ENCODE results near the gene MKNK2. TPM values are rescaled to one million over a fixed set of nuclear protein-coding genes. Genes with fewer than 3 reads are reported as not detected.

Gene MKNK2
- total RNA-seq, 1 donor, result 123 TPM

GRCh38 chr19:2080336-2080988, 29.4 kb upstream of the MKNK2 start:
- no peak for DNase-seq (ENCODE audit: low read depth in 2 of 3, low spot score in 2 of 3)

- DNase-seq (ENCODE audit: low read depth in 2 of 3, low spot score in 2 of 3), result no peak
Measured at GRCh38 chr19:2079865-2080301, 28.8 kb upstream of the MKNK2 start.

GRCh38 chr19:2079076-2079864, 28.2 kb upstream of the MKNK2 start:
- no peak for DNase-seq (ENCODE audit: low read depth in 2 of 3, low spot score in 2 of 3)

- DNase-seq (ENCODE audit: low read depth in 2 of 3, low spot score in 2 of 3), result no peak
Measured at GRCh38 chr19:2077833-2078619, 27.0 kb upstream of the MKNK2 start.

GRCh38 chr19:2077398-2077797, 26.4 kb upstream of the MKNK2 start:
- no peak for DNase-seq (ENCODE audit: low read depth in 2 of 3, low spot score in 2 of 3)

GRCh38 chr19:2076526-2076944, 25.5 kb upstream of the MKNK2 start:
- DNase-seq (ENCODE audit: low read depth in 2 of 3, low spot score in 2 of 3), result no peak

- no peak for DNase-seq (ENCODE audit: low read depth in 2 of 3, low spot score in 2 of 3)
Measured at GRCh38 chr19:2072757-2073551, 21.9 kb upstream of the MKNK2 start.

- DNase-seq (ENCODE audit: low read depth in 2 of 3, low spot score in 2 of 3), result no peak
Measured at GRCh38 chr19:2070986-2071673, 20.1 kb upstream of the MKNK2 start.

- no peak for DNase-seq (ENCODE audit: low read depth in 2 of 3, low spot score in 2 of 3)
Measured at GRCh38 chr19:2070436-2070827, 19.4 kb upstream of the MKNK2 start.

GRCh38 chr19:2064788-2065524, 13.9 kb upstream of the MKNK2 start:
- no peak for DNase-seq (ENCODE audit: low read depth in 2 of 3, low spot score in 2 of 3)

- DNase-seq (ENCODE audit: low read depth in 2 of 3, low spot score in 2 of 3), result no peak
Measured at GRCh38 chr19:2064395-2064787, 13.3 kb upstream of the MKNK2 start.

- no peak for DNase-seq (ENCODE audit: low read depth in 2 of 3, low spot score in 2 of 3)
Measured at GRCh38 chr19:2063824-2064223, 12.8 kb upstream of the MKNK2 start.

GRCh38 chr19:2062770-2063169, 11.7 kb upstream of the MKNK2 start:
- DNase-seq (ENCODE audit: low read depth in 2 of 3, low spot score in 2 of 3), result no peak

- no peak for DNase-seq (ENCODE audit: low read depth in 2 of 3, low spot score in 2 of 3)
Measured at GRCh38 chr19:2062389-2062729, 11.3 kb upstream of the MKNK2 start.

- peak; percentile 98 to 100 (median 99) for DNase-seq (ENCODE audit: low read depth in 2 of 3, low spot score in 2 of 3)
Measured at GRCh38 chr19:2061495-2062388, 10.7 kb upstream of the MKNK2 start.

- DNase-seq (ENCODE audit: low read depth in 2 of 3, low spot score in 2 of 3), result peak in 2 of 3 donors; percentile 44 to 74
Measured at GRCh38 chr19:2060884-2061494, 9.9 kb upstream of the MKNK2 start.

GRCh38 chr19:2059422-2060201, 8.6 kb upstream of the MKNK2 start:
- DNase-seq (ENCODE audit: low read depth in 2 of 3, low spot score in 2 of 3), result no peak

Data from hematopoietic multipotent progenitor cell (in vitro differentiated cells).